Endothelial cell (in vitro differentiated cells): ENCODE results near the gene CAMKMT. TPM values are rescaled to one million over a fixed set of nuclear protein-coding genes. Genes with fewer than 3 reads are reported as not detected.
"Not testable (repeated sequence)": the region's sequence is repeated elsewhere in the genome, so short reads cannot be mapped to it uniquely, and the experiment has no call there.

Experiments used
- DNase-seq: peaks from one replicate; pipeline ENCODE4 v3.0.0; 2021; ENCODE audit warnings: low spot score
- H3K27ac Mint-ChIP-seq: one replicate; pipeline ENCODE4 v1.8.0; 2021; ENCODE audit warnings: mixed read lengths, inconsistent platforms; ENCODE audit not compliant: unreplicated experiment
- H3K27me3 Mint-ChIP-seq: one replicate; pipeline ENCODE4 v1.8.0; 2021; ENCODE audit warnings: mild to moderate bottlenecking, moderate library complexity, mixed read lengths, inconsistent platforms; ENCODE audit not compliant: unreplicated experiment
- H3K36me3 Mint-ChIP-seq: one replicate; pipeline ENCODE4 v1.8.0; 2021; ENCODE audit warnings: mild to moderate bottlenecking, low read depth, mixed read lengths, inconsistent platforms; ENCODE audit not compliant: unreplicated experiment
- H3K4me1 Mint-ChIP-seq: one replicate; pipeline ENCODE4 v1.8.0; 2021; ENCODE audit warnings: mild to moderate bottlenecking, mixed read lengths, inconsistent platforms; ENCODE audit not compliant: unreplicated experiment
- H3K4me3 Mint-ChIP-seq: one replicate; pipeline ENCODE4 v1.8.0; 2021; ENCODE audit warnings: mild to moderate bottlenecking, mixed read lengths, inconsistent platforms; ENCODE audit not compliant: unreplicated experiment
- H3K9me3 Mint-ChIP-seq: one replicate; pipeline ENCODE4 v1.8.0; 2021; ENCODE audit warnings: mixed read lengths, inconsistent platforms; ENCODE audit not compliant: unreplicated experiment
- CTCF ChIP-seq: fragments of 200-600 bp; sonication (generic); IDR thresholded peaks from one replicate; pipeline ENCODE4 v1.5.0; 2021; ENCODE audit warnings: antibody characterized with exemption; ENCODE audit not compliant: unreplicated experiment
- total RNA-seq: library from RNA; stranded (reverse); fragmentation: NEBNext Ultra II Directional; extraction: Animal tissue kit (Norgen Biotek cat#: 25700); gene quantifications from one replicate; pipeline ENCODE4 v1.2.1, GENCODE V29; 2021; ENCODE audit not compliant: unreplicated experiment

Gene CAMKMT
- total RNA-seq, 1 donor from 2014 or later: 8.4 TPM

GRCh38 chr2:44582363-44583008, 220.7 kb downstream of the CAMKMT start:
- H3K36me3 Mint-ChIP-seq: no peaks in the 10 kb centered on the region
- H3K27ac Mint-ChIP-seq: no peak overlapping the region
- no peaks in the 10 kb centered on the region for H3K9me3 Mint-ChIP-seq
- H3K27me3 Mint-ChIP-seq: peaks cover 2% of the 10 kb centered on the region
- no peaks in the 10 kb centered on the region for H3K4me1 Mint-ChIP-seq
- DNase-seq: no peak
- TF ChIP-seq CTCF: no peak
- H3K4me3 Mint-ChIP-seq: no peak overlapping the region

- not testable (repeated sequence) for H3K36me3 Mint-ChIP-seq, DNase-seq, H3K27me3 Mint-ChIP-seq, H3K4me3 Mint-ChIP-seq, H3K9me3 Mint-ChIP-seq, H3K4me1 Mint-ChIP-seq, H3K27ac Mint-ChIP-seq
Measured at GRCh38 chr2:44595615-44596014, 233.9 kb downstream of the CAMKMT start.

- Mint-ChIP-seq H3K9me3 (no peaks in the 10 kb centered on the region), H3K27ac (no peak overlapping the region), H3K4me3 (no peak overlapping the region), H3K27me3 (peaks cover 2% of the 10 kb centered on the region), H3K4me1 (no peaks in the 10 kb centered on the region), H3K36me3 (no peaks in the 10 kb centered on the region)
- TF ChIP-seq CTCF: no peak
- no peak for DNase-seq
Measured at GRCh38 chr2:44596537-44597320, 235.0 kb downstream of the CAMKMT start.

- peaks cover 2% of the 10 kb centered on the region for H3K27me3 Mint-ChIP-seq
- H3K4me1 Mint-ChIP-seq: no peaks in the 10 kb centered on the region
- TF ChIP-seq CTCF: no peak
- DNase-seq: no peak
- H3K9me3 Mint-ChIP-seq: no peaks in the 10 kb centered on the region
- H3K36me3 Mint-ChIP-seq: no peaks in the 10 kb centered on the region
- no peak overlapping the region for H3K27ac Mint-ChIP-seq
- H3K4me3 Mint-ChIP-seq: no peak overlapping the region
Measured at GRCh38 chr2:44598330-44599119, 236.8 kb downstream of the CAMKMT start.

- DNase-seq: no peak
- no peak for TF ChIP-seq CTCF
- no peak overlapping the region for H3K4me3 Mint-ChIP-seq
- H3K36me3 Mint-ChIP-seq: no peaks in the 10 kb centered on the region
- no peaks in the 10 kb centered on the region for H3K9me3 Mint-ChIP-seq
- H3K27ac Mint-ChIP-seq: no peak overlapping the region
- H3K27me3 Mint-ChIP-seq: peaks cover 2% of the 10 kb centered on the region
- H3K4me1 Mint-ChIP-seq: no peaks in the 10 kb centered on the region
Measured at GRCh38 chr2:44599130-44599529, 237.4 kb downstream of the CAMKMT start.
